Upper lobe of right lung (tissue), 1 donor: ENCODE measurements around the gene SLC35F1. TPM values are rescaled to one million over a fixed set of nuclear protein-coding genes. Genes with fewer than 3 reads are reported as not detected.

Source experiments
- ATAC-seq: fragments of 200-7000 bp; cut with Tn5 transposase; one replicate; pipeline ENCODE4 v1.9.1; 2020; ENCODE audit warnings: mild to moderate bottlenecking, moderate library complexity
- DNase-seq: peaks from one replicate; pipeline ENCODE4 v3.0.0-alpha.2; 2020
- H3K27ac ChIP-seq: fragments of 200-600 bp; one replicate; pipeline ENCODE4 v1.8.0; 2022
- H3K27me3 ChIP-seq: fragments of 200-600 bp; one replicate; pipeline ENCODE4 v1.8.0; 2022; ENCODE audit warnings: mild to moderate bottlenecking
- H3K36me3 ChIP-seq: fragments of 200-600 bp; one replicate; pipeline ENCODE4 v1.8.0; 2022
- H3K4me1 ChIP-seq: fragments of 200-600 bp; one replicate; pipeline ENCODE4 v1.8.0; 2022
- H3K4me3 ChIP-seq: fragments of 200-600 bp; one replicate; pipeline ENCODE4 v1.8.0; 2022; ENCODE audit warnings: mild to moderate bottlenecking
- H3K9me3 ChIP-seq: fragments of 200-600 bp; one replicate; pipeline ENCODE4 v1.8.0; 2022
- intact Hi-C: fragments of 100-400 bp; cut with DNase I; formaldehyde crosslinking; loops from one replicate; pipeline ENCODE4 v1.11.0; 2022
- total RNA-seq: library from RNA; stranded (reverse); fragmentation: NEBNext Ultra II Directional; extraction: Animal tissue kit (Norgen Biotek cat#: 25700); gene quantifications from one replicate; pipeline ENCODE4 v1.2.1, GENCODE V29; 2021
- TF ChIP-seq, protein P1 (sequence below): fragments of 200-600 bp; IDR thresholded peaks from one replicate; pipeline ENCODE4 v1.8.0; 2022; ENCODE audit warnings: antibody characterized with exemption
- donor health status: DM: no; HTN: yes; CAD: no; lungs with severe emphysema.

SLC35F1 gene
- total RNA-seq, 1 donor from 2014 or later = 0.29 TPM

GRCh38 chr6:118354641-118355040 lies 447.6 kb downstream of the SLC35F1 start:
- TF ChIP-seq, protein P1, sequence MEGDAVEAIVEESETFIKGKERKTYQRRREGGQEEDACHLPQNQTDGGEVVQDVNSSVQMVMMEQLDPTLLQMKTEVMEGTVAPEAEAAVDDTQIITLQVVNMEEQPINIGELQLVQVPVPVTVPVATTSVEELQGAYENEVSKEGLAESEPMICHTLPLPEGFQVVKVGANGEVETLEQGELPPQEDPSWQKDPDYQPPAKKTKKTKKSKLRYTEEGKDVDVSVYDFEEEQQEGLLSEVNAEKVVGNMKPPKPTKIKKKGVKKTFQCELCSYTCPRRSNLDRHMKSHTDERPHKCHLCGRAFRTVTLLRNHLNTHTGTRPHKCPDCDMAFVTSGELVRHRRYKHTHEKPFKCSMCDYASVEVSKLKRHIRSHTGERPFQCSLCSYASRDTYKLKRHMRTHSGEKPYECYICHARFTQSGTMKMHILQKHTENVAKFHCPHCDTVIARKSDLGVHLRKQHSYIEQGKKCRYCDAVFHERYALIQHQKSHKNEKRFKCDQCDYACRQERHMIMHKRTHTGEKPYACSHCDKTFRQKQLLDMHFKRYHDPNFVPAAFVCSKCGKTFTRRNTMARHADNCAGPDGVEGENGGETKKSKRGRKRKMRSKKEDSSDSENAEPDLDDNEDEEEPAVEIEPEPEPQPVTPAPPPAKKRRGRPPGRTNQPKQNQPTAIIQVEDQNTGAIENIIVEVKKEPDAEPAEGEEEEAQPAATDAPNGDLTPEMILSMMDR = no peak
- Histone ChIP-seq H3K4me3 (no peak overlapping the region), H3K27ac (no peak overlapping the region), H3K9me3 (no peaks in the 10 kb centered on the region), H3K27me3 (no peaks in the 10 kb centered on the region), H3K36me3 (no peaks in the 10 kb centered on the region), H3K4me1 (no peaks in the 10 kb centered on the region)
- intact Hi-C loops = no loop called here
- DNase-seq = no peak
- no peak for ATAC-seq

- Histone ChIP-seq H3K27ac (no peak overlapping the region), H3K36me3 (no peaks in the 10 kb centered on the region), H3K9me3 (no peaks in the 10 kb centered on the region), H3K4me1 (no peaks in the 10 kb centered on the region), H3K4me3 (no peak overlapping the region), H3K27me3 (no peaks in the 10 kb centered on the region)
- ATAC-seq (no peak), DNase-seq (no peak)
- TF ChIP-seq, protein P1 = no peak
- intact Hi-C loops = no loop called here
Observed at GRCh38 chr6:118356054-118356453, 449.0 kb downstream of the SLC35F1 start.

DNA sequence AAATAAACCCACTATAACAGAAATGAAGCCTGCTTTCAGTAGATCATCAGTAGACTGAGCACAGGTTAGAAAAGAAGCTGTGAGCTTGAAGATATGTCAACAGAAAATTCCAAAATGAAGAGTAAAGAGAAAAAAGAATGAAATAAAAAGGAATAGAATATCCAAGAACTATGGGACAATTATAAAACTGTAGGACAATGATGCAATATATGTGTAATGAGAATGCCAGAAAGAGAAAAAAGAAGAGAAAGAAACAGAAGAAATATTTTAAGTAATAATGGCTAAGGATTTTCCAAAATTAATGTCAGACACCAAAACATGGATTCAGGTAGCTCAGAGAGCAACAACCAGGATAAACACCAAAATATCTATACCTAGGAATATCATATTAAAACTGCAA lies 449.6 kb downstream of the SLC35F1 start:
- TF ChIP-seq, protein P1 = no peak
- Histone ChIP-seq H3K9me3 (no peaks in the 10 kb centered on the region), H3K4me3 (no peak overlapping the region), H3K27ac (no peak overlapping the region), H3K4me1 (no peaks in the 10 kb centered on the region), H3K36me3 (no peaks in the 10 kb centered on the region), H3K27me3 (no peaks in the 10 kb centered on the region)
- intact Hi-C loops = no loop called here
- DNase-seq (no peak), ATAC-seq (no peak)

Other genes starting within 250 kb of the SLC35F1 start
- gene NUS1, start 231.8 kb upstream of the SLC35F1 start, total RNA-seq = 43.4 TPM